Tibial artery (tissue), 4 donors: ENCODE data around the gene PDE9A.
"Not testable (repeated sequence)": the region's sequence is repeated elsewhere in the genome, so short reads cannot be mapped to it uniquely, and the experiment has no call there.

Experiments used
- DNase-seq, 2 donors: peaks; one replicate each; pipeline ENCODE4 v3.0.0-alpha.2; 2019
- H3K27ac ChIP-seq, 2 donors: fragments of 200-600 bp; sonication (generic) in 1 of 2; 1 replicate in 1 of 2; 2 replicates in 1 of 2; pipeline ENCODE4 v1.5.1; 2018 to 2019; ENCODE audit warnings: mild to moderate bottlenecking in 1 of 2
- H3K27me3 ChIP-seq, 2 donors: fragments of 200-600 bp; sonication (generic) in 1 of 2; one replicate each; pipeline versions ENCODE4 v1.5.1 to v1.6.0; 2016 to 2019
- H3K36me3 ChIP-seq, 3 donors: fragments of 200-600 bp; sonication (generic) in 2 of 3; one replicate each; pipeline ENCODE4 v1.5.1; 2016 to 2019; ENCODE audit warnings: mild to moderate bottlenecking in 2 of 3
- H3K4me1 ChIP-seq, 4 donors: fragments of 200-600 bp; sonication (generic) in 2 of 4; 1 replicate in 3 of 4; 2 replicates in 1 of 4; pipeline ENCODE4 v1.5.1; 2016 to 2019
- H3K4me3 ChIP-seq, 2 donors: fragments of 200-600 bp; sonication (generic) in 1 of 2; 1 replicate in 1 of 2; 2 replicates in 1 of 2; pipeline ENCODE4 v1.5.1; 2018 to 2019; ENCODE audit warnings: mild to moderate bottlenecking in 2 of 2
- H3K9me3 ChIP-seq, 3 donors: fragments of 200-600 bp; sonication (generic) in 1 of 3; one replicate each; pipeline ENCODE4 v1.5.1; 2016 to 2019
- intact Hi-C: fragments of 100-400 bp; cut with DNase I; formaldehyde crosslinking; loops from one replicate; pipeline ENCODE4 v1.15.0; 2023; ENCODE audit warnings: low total_unique reads
- TF ChIP-seq, protein P1 (sequence below), 2 experiments: fragments of 200-600 bp in 1 of 2; fragments of 450-650 bp in 1 of 2; IDR thresholded peaks; one replicate each; pipeline ENCODE4 v1.5.1; 2017 to 2019; ENCODE audit warnings: antibody characterized with exemption in 2 of 2, mild to moderate bottlenecking in 1 of 2, moderate library complexity in 1 of 2

Gene PDE9A

DNA sequence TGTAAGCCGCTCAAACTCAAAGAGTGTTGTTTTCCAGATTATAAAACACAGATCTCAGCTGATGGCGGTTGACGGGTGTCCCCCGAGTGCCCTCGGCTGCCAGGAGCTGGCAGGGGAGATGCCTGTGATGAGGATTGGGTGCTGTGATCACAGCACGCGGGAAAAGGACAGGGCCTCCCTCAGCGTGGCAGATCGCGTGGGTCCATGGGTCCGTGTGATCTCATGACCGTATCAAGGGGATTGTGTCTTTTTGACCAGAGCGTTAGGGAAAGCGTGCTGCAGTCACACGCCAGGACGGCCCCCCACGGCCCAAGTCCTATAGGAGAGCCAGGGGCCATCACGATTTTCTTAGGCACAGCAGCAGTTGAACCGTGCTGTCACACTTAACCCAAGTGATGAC, 51.9 kb downstream of the PDE9A start:
- Histone ChIP-seq H3K27me3 (peaks cover 0 to 10% of the 10 kb centered on the region in 2 donors), H3K4me1 (no peaks in the 10 kb centered on the region), H3K9me3 (no peaks in the 10 kb centered on the region), H3K4me3 (no peak overlapping the region), H3K36me3 (no peaks in the 10 kb centered on the region), H3K27ac (no peak overlapping the region)
- intact Hi-C loops, result no loop called here
- DNase-seq, result no peak
- TF ChIP-seq, protein P1, sequence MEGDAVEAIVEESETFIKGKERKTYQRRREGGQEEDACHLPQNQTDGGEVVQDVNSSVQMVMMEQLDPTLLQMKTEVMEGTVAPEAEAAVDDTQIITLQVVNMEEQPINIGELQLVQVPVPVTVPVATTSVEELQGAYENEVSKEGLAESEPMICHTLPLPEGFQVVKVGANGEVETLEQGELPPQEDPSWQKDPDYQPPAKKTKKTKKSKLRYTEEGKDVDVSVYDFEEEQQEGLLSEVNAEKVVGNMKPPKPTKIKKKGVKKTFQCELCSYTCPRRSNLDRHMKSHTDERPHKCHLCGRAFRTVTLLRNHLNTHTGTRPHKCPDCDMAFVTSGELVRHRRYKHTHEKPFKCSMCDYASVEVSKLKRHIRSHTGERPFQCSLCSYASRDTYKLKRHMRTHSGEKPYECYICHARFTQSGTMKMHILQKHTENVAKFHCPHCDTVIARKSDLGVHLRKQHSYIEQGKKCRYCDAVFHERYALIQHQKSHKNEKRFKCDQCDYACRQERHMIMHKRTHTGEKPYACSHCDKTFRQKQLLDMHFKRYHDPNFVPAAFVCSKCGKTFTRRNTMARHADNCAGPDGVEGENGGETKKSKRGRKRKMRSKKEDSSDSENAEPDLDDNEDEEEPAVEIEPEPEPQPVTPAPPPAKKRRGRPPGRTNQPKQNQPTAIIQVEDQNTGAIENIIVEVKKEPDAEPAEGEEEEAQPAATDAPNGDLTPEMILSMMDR (IDR thresholded peaks at IDR 0.05), result no peak

DNA sequence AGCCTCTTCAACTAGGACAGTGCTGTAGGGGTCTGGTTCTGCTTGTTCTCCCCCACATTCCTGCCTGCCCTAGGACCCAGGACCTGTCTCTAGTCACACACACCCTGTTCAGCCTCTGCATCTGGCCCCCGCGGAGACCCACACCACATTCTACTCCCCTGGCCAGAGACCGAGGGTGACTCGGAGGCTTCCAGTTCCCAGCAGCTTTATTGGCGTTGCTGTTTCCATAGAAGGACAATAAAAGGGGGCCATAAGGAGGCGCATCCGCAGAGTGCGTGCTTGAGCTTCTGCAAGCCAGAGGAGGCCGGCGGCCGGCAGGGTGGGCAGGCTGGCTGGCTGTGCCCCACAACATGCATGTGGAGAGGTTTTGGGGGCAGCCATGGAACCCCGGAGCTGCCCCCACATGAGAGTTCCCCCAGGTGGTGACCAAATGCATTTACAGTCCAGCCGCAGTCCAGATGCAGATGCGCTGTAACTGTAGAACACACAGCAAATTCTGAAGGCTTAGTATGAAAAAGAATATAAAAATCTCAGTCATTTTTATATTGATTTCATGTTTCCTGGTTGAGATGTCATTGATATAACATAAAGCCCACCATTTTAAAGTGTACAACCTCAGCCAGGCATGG, 52.4 kb downstream of the PDE9A start:
- Histone ChIP-seq H3K4me3 (no peak overlapping the region), H3K9me3 (no peaks in the 10 kb centered on the region), H3K4me1 (no peaks in the 10 kb centered on the region), H3K27ac (no peak overlapping the region), H3K27me3 (peaks cover 0 to 10% of the 10 kb centered on the region in 2 donors), H3K36me3 (no peaks in the 10 kb centered on the region)
- DNase-seq, result no peak
- TF ChIP-seq, protein P1 (IDR thresholded peaks at IDR 0.05), result no peak
- intact Hi-C loops, result no loop called here

DNA sequence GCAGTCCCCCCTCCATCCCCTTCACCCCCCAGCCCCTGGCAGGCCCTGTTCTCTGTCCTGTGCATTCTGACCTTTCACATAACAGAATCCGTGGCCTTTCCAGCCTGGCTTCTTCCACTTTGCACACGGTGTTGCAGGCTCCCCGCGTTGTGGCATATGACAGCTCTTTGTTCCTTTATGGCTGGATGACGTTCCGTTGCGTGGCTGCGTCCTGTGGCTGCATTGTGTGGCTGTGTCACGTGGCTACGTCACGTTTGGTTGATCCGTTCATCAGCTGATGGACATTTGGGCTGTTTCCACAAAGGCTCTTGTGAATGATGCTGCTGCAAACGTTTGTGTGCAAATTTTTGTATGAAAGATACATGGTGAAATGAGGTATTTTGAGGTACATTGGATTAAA, 53.3 kb downstream of the PDE9A start:
- H3K27ac ChIP-seq, result no peak overlapping the region
- H3K4me3 ChIP-seq, result no peak overlapping the region
- TF ChIP-seq, protein P1 (IDR thresholded peaks at IDR 0.05), result no peak
- no peak for DNase-seq
- H3K9me3 ChIP-seq, result no peaks in the 10 kb centered on the region
- H3K36me3 ChIP-seq, result no peaks in the 10 kb centered on the region
- peaks cover 0 to 10% of the 10 kb centered on the region in 2 donors for H3K27me3 ChIP-seq
- intact Hi-C loops, result no loop called here
- H3K4me1 ChIP-seq, result no peaks in the 10 kb centered on the region

DNA sequence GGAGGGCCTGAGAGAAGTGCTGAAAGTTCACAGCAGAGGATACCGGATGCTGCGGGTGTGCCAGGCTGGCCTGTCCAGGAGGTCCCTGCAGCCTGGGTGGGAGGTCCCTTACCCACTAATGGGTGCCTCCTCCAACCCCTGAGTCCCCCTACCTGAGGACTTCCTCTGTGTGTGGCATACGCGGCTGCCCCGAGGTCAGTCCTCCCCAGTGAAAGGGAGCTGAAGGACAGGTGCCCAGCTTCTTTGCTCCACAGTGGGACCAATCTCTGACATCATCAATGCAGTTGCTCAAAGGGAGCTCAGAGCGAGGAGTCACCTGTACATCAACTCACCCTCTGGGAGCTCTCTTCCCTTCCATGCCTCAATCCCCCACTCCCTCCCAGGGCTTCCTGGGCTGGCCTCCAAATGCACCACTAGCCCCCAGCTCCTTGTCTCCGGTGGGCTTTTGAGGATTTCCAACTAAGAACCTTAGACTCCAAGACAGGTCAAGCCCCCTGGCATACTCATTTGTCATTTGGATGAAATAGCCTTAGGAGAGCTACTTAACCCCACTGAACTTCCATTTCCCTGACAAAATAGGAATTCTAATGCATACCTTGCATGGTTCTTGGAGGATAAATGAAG, 53.9 kb downstream of the PDE9A start:
- no peaks in the 10 kb centered on the region for H3K9me3 ChIP-seq
- intact Hi-C loops, result no loop called here
- no peak overlapping the region for H3K27ac ChIP-seq
- no peaks in the 10 kb centered on the region for H3K36me3 ChIP-seq
- TF ChIP-seq, protein P1 (IDR thresholded peaks at IDR 0.05), result no peak
- H3K27me3 ChIP-seq, result peaks cover 0 to 10% of the 10 kb centered on the region in 2 donors
- no peak overlapping the region for H3K4me3 ChIP-seq
- no peak for DNase-seq
- no peaks in the 10 kb centered on the region for H3K4me1 ChIP-seq

DNA sequence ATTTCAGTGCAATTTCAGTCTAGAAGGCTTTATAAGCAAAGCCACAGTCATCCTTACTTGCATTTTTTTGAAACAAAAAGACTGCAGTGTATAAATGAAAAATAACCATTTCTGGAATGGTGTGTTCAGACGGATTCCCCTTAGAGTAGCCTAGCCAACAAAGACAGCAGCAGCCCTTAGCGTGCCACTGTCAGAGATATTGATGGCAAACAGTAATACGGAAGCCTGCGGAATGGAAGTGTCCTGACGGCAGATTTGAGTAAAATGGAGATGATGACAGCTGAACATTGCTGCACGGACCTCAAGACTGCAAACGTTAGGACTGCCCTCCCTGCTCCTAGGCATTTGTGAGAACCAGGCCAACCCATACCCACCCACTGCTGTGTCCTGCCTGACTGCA, 54.7 kb downstream of the PDE9A start:
- intact Hi-C loops, result no loop called here
- H3K36me3 ChIP-seq, result no peaks in the 10 kb centered on the region
- TF ChIP-seq, protein P1 (IDR thresholded peaks at IDR 0.05), result no peak
- DNase-seq, result no peak
- H3K4me1 ChIP-seq, result no peaks in the 10 kb centered on the region
- no peak overlapping the region for H3K4me3 ChIP-seq
- no peak overlapping the region for H3K27ac ChIP-seq
- H3K27me3 ChIP-seq, result peaks cover 0 to 10% of the 10 kb centered on the region in 2 donors
- no peaks in the 10 kb centered on the region for H3K9me3 ChIP-seq

DNA sequence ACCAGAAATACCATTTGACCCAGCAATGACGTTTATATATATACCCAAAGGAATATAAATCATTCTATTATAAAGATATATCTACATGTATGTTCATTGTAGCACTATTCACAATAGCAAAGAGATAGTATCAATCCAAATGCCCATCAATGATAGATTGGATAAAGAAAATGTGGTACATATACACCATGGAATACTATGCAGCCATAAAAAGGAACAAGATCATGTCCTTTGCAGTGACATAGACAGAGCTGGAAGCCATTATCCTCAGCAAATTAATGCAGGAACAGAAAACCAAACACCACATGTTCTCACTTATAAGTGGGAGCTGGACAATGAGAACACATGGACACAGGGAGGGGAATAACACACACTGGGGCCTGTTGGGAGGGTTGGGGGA, 55.5 kb downstream of the PDE9A start:
- H3K27me3 ChIP-seq, intact Hi-C loops, DNase-seq, H3K27ac ChIP-seq, H3K4me1 ChIP-seq, H3K36me3 ChIP-seq, H3K4me3 ChIP-seq, H3K9me3 ChIP-seq: not testable (repeated sequence)
